ENCODE data around the gene EIF2AK2.
"Not testable (repeated sequence)": the region's sequence is repeated elsewhere in the genome, so short reads cannot be mapped to it uniquely, and the experiment has no call there.

The EIF2AK2 gene

GRCh38 chr2:37156857-37157714 is at the start of gene EIF2AK2:
TSS of gene EIF2AK2 (minus strand) at chr2:37156980. CDS start at chr2:37147806, 9,174 bp downstream.
- DNase-seq, result peak; percentile 84

- DNase-seq, result no peak
Observed at GRCh38 chr2:37205689-37206341, 49.0 kb upstream of the EIF2AK2 start.

GRCh38 chr2:37205071-37205661 is 48.4 kb upstream of the EIF2AK2 start:
- not testable (repeated sequence) for DNase-seq

- DNase-seq, result no peak
Observed at GRCh38 chr2:37203708-37204107, 46.9 kb upstream of the EIF2AK2 start.

- DNase-seq, result peak; percentile 32
Observed at GRCh38 chr2:37201766-37202165, 45.0 kb upstream of the EIF2AK2 start.

DNA sequence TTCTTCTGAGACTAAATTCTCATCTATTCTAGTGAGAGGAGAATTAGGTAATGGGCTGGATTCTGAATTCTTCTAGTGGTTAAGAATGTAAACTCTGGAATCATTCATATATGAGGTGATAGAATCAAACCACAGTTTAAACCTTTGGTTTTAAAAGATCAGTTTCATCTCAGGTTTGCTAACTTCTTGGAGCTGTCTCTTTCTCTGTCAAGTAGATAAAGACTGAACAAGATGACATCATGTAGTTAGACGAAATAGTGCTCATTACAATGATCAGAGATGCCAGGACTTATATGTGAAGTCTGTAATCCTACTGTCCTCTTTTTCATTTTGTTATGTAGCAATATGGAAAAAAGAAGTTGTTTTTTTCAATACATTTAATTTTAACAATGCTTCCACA is 44.4 kb upstream of the EIF2AK2 start:
- DNase-seq, result no peak

DNA sequence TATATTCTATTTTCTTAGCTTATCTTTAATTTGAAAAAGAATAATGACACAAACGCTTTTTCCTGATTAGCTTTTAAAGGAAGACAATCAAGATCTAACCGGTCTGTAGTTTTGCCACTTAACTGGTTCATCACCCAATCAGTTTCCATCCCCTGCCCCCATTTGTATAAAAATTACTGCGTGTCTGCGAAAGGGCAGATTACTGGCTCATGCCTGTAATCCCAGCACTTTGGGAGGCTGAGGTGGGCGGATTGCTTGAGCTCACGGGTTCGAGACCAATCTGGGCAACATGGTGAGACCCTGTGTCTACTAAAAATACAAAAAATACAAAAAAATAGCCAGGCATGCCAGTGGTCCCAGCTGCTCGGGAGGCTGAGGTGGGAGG is 41.9 kb upstream of the EIF2AK2 start:
- DNase-seq, result no peak

DNA sequence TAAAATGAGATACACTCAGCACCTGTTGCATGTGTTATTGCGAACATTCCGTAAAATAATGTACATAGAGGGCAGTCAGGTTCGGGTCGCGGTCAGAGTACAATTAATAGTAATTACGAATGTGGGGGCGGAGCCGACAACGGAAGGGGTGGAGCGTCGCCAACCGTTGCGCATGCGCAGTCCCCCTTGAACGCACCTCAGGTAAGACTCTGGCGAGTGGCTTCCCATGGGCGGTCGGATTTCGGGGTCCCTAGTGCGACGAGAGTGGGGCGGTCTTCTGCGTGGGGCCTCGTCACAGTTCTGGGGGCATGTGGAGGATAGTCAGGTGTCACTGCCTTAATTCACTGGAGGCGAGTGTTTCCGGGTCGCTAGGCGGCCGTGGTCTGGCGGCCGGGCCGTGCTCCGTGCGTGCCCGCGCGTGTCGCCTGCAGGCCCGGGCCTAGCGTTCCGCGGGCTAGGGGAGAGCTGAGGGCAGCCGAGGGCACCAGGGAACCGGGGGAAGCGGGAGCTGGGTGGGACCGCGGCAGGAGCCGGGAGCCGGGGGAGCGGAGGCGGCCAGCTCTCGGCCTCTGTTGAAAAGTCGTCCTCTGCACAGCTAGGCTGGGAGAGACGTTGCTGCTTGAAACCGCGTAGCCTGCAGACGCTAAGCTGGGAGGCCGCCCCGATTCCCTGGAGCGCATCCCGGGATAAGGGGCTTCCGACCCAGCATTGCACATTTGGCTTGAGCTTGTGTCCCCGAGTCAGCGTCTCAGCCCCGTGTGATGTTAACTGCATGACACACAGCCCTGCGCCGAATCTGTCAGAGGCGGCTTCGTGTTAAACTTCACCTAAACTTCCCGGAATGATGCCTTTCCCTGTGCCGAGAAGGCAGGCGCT is 39.8 kb upstream of the EIF2AK2 start, which contains the start of gene CEBPZOS:
TSS of gene CEBPZOS (plus strand) at position 177 of the 876 bp plus-strand sequence. CDS start 3,209 bp downstream, outside the sequence.
- DNase-seq, result peak; percentile 94

- DNase-seq, result not testable (repeated sequence)
Observed at GRCh38 chr2:37195862-37196319, 39.1 kb upstream of the EIF2AK2 start.

DNA sequence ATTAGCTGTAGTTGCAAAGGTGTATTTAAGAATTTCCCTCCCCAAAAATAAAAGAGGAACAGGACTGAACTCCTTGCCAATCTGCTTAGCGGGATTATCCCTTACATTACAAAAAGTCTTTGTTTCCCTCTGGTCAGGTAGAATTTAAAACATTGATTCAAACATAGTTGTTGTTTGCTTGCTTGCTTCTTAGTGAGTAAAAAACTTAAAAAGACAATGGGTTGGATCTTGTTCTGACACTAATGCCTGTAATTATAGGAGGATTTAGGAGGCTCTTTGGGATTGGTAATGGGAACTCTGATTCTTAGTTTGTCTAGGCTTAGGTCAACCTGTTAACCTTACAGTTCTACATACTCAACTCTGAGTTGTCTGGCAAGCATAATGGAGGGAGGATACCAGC is 35.8 kb upstream of the EIF2AK2 start:
- DNase-seq, result no peak

GRCh38 chr2:37191747-37192146 is 35.0 kb upstream of the EIF2AK2 start:
- DNase-seq, result no peak

- no peak for DNase-seq
Observed at GRCh38 chr2:37191253-37191652, 34.5 kb upstream of the EIF2AK2 start.

GRCh38 chr2:37190290-37190689 is 33.5 kb upstream of the EIF2AK2 start:
- no peak for DNase-seq

- DNase-seq, result no peak
Observed at GRCh38 chr2:37189452-37190153, 32.8 kb upstream of the EIF2AK2 start.

DNA sequence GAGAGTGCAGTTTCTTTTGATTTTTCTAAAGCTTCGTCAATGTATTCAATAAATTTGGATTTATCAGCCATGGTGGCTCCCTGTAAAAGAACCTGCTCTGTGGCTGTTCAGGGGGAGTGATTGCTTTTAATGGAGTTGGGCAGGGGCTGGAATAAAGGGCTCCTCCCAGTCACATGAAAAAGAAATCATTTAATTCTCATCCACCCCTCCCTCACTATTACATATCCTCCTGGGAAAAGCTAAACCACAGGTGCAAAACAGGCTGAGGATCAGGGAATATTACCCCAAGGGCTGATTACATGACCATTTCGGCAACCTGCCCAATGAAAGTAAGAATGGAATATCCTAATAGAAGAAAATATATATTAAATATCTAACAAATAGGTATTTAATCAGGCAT is 31.8 kb upstream of the EIF2AK2 start, which contains the start of gene SULT6B1:
TSS of gene SULT6B1 (minus strand) at position 101 of the 400 bp plus-strand sequence. CDS start at position 71, 30 bp downstream.
- no peak for DNase-seq

DNA sequence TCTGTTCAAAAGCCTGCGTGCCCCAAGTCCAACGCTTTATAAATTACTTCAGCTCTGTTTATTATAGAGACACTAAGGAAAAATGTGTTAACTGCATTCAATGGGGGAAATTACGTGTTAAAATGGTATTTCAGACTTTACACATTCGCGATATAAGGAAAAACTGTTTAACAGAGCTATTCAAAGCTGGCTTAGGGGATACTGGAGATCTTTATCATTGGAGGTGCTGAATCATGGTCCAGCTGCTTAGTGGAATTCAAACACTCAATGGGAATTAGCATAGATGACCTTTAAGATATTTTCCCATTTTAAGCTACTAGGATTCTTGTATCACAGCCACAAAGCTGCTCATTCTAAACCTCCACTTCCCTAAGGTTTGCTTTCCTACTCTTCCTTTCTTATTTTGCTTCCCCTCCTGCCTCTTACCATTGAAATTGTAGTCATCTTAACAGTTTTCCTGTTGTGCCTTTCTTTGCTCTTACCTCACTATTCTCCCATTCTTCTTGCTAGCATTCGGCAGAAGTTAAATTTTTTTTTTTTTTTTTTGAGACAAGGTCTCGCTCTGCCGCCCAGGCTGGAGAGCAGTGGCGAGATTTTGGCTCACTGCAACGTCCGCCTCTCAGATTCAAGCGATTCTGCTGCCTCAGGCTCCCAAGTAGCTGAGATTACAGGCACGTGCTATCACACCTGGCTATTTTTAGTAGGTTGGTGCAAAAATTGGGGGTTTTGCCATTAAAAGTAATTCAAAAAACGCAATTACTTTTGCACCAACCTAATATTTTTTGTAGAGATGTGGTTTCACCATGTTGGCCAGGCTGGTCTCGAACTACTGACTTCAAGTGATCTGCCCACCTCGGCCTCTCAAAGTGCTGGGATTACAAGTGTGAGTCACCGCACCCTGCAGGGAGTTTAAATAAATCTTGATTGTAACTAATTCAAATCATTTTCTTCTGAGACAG is 25.2 kb upstream of the EIF2AK2 start:
- no peak for DNase-seq

DNA sequence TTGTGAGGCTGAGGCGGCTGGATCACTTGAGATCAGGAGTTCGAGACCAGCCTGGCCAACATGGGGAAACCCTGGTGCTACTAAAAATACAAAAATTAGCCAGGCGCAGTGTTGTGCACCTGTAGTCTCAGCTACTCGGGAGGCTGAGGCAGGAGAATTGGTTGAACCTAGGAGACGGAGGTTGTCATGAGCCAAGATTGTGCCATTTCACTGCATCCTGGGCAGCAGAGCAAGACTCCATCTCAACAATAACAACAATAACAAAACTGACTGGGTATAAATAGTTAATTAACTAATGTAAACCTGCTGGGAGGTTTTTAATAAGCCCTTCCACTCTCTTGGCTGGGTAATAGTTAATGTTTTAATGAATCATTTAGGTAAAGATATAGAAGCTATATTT is 23.9 kb upstream of the EIF2AK2 start:
- no peak for DNase-seq

- DNase-seq, result no peak
Observed at GRCh38 chr2:37180006-37180639, 23.3 kb upstream of the EIF2AK2 start.

DNA sequence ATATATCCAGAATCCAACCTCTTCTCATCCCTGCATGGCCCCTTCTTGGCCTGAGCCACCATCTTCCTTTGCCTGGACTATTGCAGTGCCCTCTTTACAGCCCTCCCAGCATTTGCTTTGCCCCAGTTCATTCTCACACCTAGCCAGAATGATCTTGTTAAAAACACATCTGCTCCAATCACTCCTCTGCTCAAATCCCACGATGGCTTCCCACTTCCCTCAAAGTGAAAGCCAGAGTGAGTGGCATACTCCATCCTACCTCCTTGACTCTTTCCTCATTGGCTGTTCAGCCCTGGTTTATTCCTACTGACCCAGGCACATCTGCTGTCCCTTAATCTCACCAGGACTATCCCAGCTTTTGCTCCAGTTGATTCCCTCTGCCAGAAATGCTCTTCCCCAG is 17.0 kb upstream of the EIF2AK2 start:
- DNase-seq, result no peak

DNA sequence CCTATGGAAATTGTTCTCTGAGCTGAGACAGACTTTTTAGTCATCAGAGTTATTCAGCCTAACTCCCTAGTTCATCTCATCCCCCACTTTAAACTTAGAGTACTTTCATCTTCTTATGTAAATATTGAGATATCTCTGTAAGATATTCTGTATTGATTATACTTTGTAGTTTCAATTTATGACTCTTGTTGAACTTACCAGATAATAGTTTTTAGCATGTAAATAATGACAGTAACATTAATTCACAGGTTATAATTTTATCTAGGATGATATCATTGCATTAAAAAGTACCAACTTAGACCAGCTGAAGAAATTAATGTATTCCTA is 14.8 kb upstream of the EIF2AK2 start:
- DNase-seq, result no peak

Data from CD4-positive, alpha-beta T cell treated with Interleukin-12 subunit alpha and Interleukin-12 subunit beta, for 1 hour (primary cell).